K562 (cell line): ENCODE measurements around the gene HADHA. TPM values are rescaled to one million over a fixed set of nuclear protein-coding genes. Genes with fewer than 3 reads are reported as not detected.

Source experiments
- ARID1B ChIP-seq: fragments of 450-650 bp; IDR thresholded peaks from 2 replicates; pipeline ENCODE4 v1.6.1; 2016; ENCODE audit warnings: antibody characterized with exemption, mild to moderate bottlenecking, inconsistent platforms
- BHLHE40 ChIP-seq: IDR thresholded peaks from 2 replicates; pipeline ENCODE4 v1.6.1; 2011; ENCODE audit warnings: low read length, improper control_type of control experiment
- CCAR2 ChIP-seq: fragments of 200-400 bp; formaldehyde crosslinking; IDR thresholded peaks from 2 replicates; pipeline ENCODE4 v1.6.1; 2017; ENCODE audit warnings: mild to moderate bottlenecking, low read depth, low read length
- CCNT2 ChIP-seq: IDR thresholded peaks from 2 replicates; pipeline ENCODE4 v1.6.1; 2011; ENCODE audit warnings: borderline replicate concordance, low read depth, mild to moderate bottlenecking, moderate library complexity, mixed read lengths, low read length; ENCODE audit not compliant: insufficient read length; ENCODE audit errors: extremely low read depth
- CTBP1 ChIP-seq: fragments of 450-650 bp; IDR thresholded peaks from 2 replicates; pipeline ENCODE4 v1.6.1; 2016; ENCODE audit warnings: borderline replicate concordance
- ELF4 ChIP-seq: fragments of 450-650 bp; formaldehyde crosslinking; IDR thresholded peaks from 2 replicates; pipeline ENCODE4 v1.4.0; 2022; ENCODE audit warnings: missing genetic modification characterization
- FOSL1 ChIP-seq: fragments of 200-800 bp; sonication (Bioruptor generic); conservative IDR thresholded peaks from 2 replicates; pipeline ENCODE4 v1.6.1; 2016; ENCODE audit warnings: missing genetic modification characterization, missing compliant biosample characterization
- FOXJ2 ChIP-seq: fragments of 200-800 bp; sonication (Bioruptor generic); IDR thresholded peaks from 2 replicates; pipeline ENCODE4 v1.6.1; 2016; ENCODE audit warnings: missing genetic modification characterization, missing compliant biosample characterization
- GATA2 ChIP-seq: sonication (generic); formaldehyde crosslinking; IDR thresholded peaks from 2 replicates; pipeline ENCODE4 v1.4.0; 2020; ENCODE audit warnings: mild to moderate bottlenecking, missing genetic modification reagents
- L3MBTL2 ChIP-seq: fragments of 450-650 bp; IDR thresholded peaks from 2 replicates; pipeline ENCODE4 v1.6.1; 2016; ENCODE audit warnings: mild to moderate bottlenecking, moderate library complexity
- NFIC ChIP-seq: fragments of 450-650 bp; IDR thresholded peaks from 2 replicates; pipeline ENCODE4 v1.6.1; 2017; ENCODE audit warnings: mild to moderate bottlenecking, inconsistent platforms
- NR2C1 ChIP-seq, 2 experiments: fragments of 450-650 bp; IDR thresholded peaks; 2 replicates each; pipeline ENCODE4 v1.6.1; 2017; ENCODE audit warnings: mild to moderate bottlenecking in 2 of 2, antibody characterized with exemption in 1 of 2, inconsistent platforms in 1 of 2, missing compliant biosample characterization in 1 of 2, missing genetic modification characterization in 1 of 2
- RBM25 ChIP-seq: fragments of 200-400 bp; formaldehyde crosslinking; IDR thresholded peaks from 2 replicates; pipeline ENCODE4 v1.6.1; 2018; ENCODE audit warnings: low read length, low read depth, moderate library complexity; ENCODE audit not compliant: severe bottlenecking
- RCOR1 ChIP-seq, 2 experiments: IDR thresholded peaks; 2 replicates each; pipeline ENCODE4 v1.6.1; 2012; ENCODE audit warnings: low read depth in 2 of 2, low read length in 2 of 2, borderline replicate concordance in 1 of 2, improper control_type of control experiment in 1 of 2
- SMAD4 ChIP-seq: fragments of 250-450 bp; sonication (Bioruptor Pico); conservative IDR thresholded peaks from 2 replicates; pipeline ENCODE4 v1.8.0; 2021; ENCODE audit warnings: inconsistent platforms, mild to moderate bottlenecking, moderate library complexity
- TAL1 ChIP-seq: fragments of 450-650 bp; IDR thresholded peaks from 2 replicates; pipeline ENCODE4 v1.6.1; 2016; ENCODE audit warnings: mild to moderate bottlenecking
- TCF3 ChIP-seq: sonication (generic); formaldehyde crosslinking; IDR thresholded peaks from 2 replicates; pipeline ENCODE4 v1.4.0; 2020; ENCODE audit warnings: mild to moderate bottlenecking, missing genetic modification reagents
- ZFP1 ChIP-seq: fragments of 450-650 bp; formaldehyde crosslinking; IDR thresholded peaks from 2 replicates; pipeline ENCODE4 v1.4.0; 2020; ENCODE audit warnings: mild to moderate bottlenecking, mixed read lengths
- ZFX ChIP-seq: sonication (generic); formaldehyde crosslinking; IDR thresholded peaks from 2 replicates; pipeline ENCODE4 v1.8.0; 2022; ENCODE audit warnings: mild to moderate bottlenecking, missing genetic modification reagents, moderate library complexity
- ZNF609 ChIP-seq: sonication (generic); formaldehyde crosslinking; IDR thresholded peaks from 2 replicates; pipeline ENCODE4 v1.8.1; 2023; ENCODE audit warnings: missing genetic modification reagents, mild to moderate bottlenecking, borderline replicate concordance
- ZNF766 ChIP-seq: fragments of 200-800 bp; sonication (Bioruptor generic); conservative IDR thresholded peaks from 2 replicates; pipeline ENCODE4 v1.6.1; 2016; ENCODE audit warnings: missing genetic modification characterization, missing compliant biosample characterization
- polyA plus RNA-seq, 8 experiments: library from polyadenylated mRNA; depleted of rRNA in 4 of 8; stranded (reverse) in 5 of 8; unstranded in 3 of 8; fragments of >200 nt; fragmentation: Nextera tagmentation in 2 of 8; fragmentation: Illumina TruSeq in 1 of 8; extraction: Ambion mirVana in 2 of 8; extraction: Trizol in 1 of 8; gene quantifications; 2 replicates each; pipeline versions ENCODE4 v1.2.1 to v1.2.3, GENCODE V29; 2011 to 2014; ENCODE audit warnings: inconsistent platforms in 1 of 8, missing spikeins in 1 of 8
- total RNA-seq, 7 experiments: library from RNA; depleted of rRNA in 6 of 7; stranded (reverse); fragments of >200 nt in 6 of 7; fragmentation: Illumina TruSeq in 2 of 7; extraction: Trizol in 2 of 7; gene quantifications; 2 replicates each; pipeline versions ENCODE4 v1.2.1 to v1.2.3, GENCODE V29; 2011 to 2021; ENCODE audit warnings: low replicate concordance in 1 of 7

HADHA gene
- total and polyA plus RNA-seq, 9 of the 15 experiments (the other 6 are each of a cell fraction or from before 2014, with no cell fraction given) = 145 to 326 (median 202) TPM

GRCh38 chr2:26191316-26192159, 52.9 kb downstream of the HADHA start (continued):
- no peak for TF ChIP-seq CCAR2
- peak; percentile 64 for TF ChIP-seq CCNT2
- TF ChIP-seq FOSL1 (tag) = 0 out of 2 replicates have a peak, but pooled peaks have one; percentile 18
- peak; percentile 55; the same call in 1 of the 2 replicates for TF ChIP-seq SMAD4 (CRISPR knock-in tag)
- TF ChIP-seq FOXJ2 (tag) = peak; percentile 80
- peak in 1 of 2 experiments; percentile 40; a peak in 1 of 4 replicates for TF ChIP-seq RCOR1 (IDR thresholded peaks at IDR 0.05; ENCODE audit: borderline replicate concordance in 1 of 2, low read depth in 2 of 2, low read length in 2 of 2)
- TF ChIP-seq ZFP1 (CRISPR knock-in tag) = no peak
- TF ChIP-seq ARID1B = peak; percentile 88
- peak; percentile 88 for TF ChIP-seq TAL1
- peak; percentile 30; the same call in 1 of the 2 replicates for TF ChIP-seq ELF4
- TF ChIP-seq GATA2 (CRISPR knock-in tag) = peak; percentile 52; the same call in 1 of the 2 replicates
- TF ChIP-seq ZNF766 (CRISPR knock-in tag) = peak; percentile 75
- peak; percentile 75 for TF ChIP-seq TCF3
- TF ChIP-seq NFIC = peak; percentile 52
- no peak for TF ChIP-seq NR2C1 (IDR thresholded peaks at IDR 0.05)
- 0 out of 2 replicates have a peak, but pooled peaks have one; percentile 12 for TF ChIP-seq NR2C1 (tag; IDR thresholded peaks at IDR 0.05)
- peak; percentile 72; the same call in 1 of the 2 replicates for TF ChIP-seq CTBP1
- TF ChIP-seq L3MBTL2 = peak; percentile 72; the same call in 1 of the 2 replicates
- no peak for TF ChIP-seq ZNF609 (CRISPR knock-in tag)
- TF ChIP-seq RBM25 = no peak
- TF ChIP-seq BHLHE40 = 0 out of 2 replicates have a peak, but pooled peaks have one; percentile 29
- peak; percentile 37 for TF ChIP-seq ZFX (CRISPR knock-in tag)
